HG03045 (cell line): ENCODE results near the gene TACC3.

Experiments used
- ATAC-seq: cut with Tn5 transposase; IDR thresholded peaks from one replicate; pipeline ENCODE4 v1.9.1; 2021; ENCODE audit warnings: mild to moderate bottlenecking, moderate library complexity; ENCODE audit not compliant: unreplicated experiment

Gene TACC3

DNA sequence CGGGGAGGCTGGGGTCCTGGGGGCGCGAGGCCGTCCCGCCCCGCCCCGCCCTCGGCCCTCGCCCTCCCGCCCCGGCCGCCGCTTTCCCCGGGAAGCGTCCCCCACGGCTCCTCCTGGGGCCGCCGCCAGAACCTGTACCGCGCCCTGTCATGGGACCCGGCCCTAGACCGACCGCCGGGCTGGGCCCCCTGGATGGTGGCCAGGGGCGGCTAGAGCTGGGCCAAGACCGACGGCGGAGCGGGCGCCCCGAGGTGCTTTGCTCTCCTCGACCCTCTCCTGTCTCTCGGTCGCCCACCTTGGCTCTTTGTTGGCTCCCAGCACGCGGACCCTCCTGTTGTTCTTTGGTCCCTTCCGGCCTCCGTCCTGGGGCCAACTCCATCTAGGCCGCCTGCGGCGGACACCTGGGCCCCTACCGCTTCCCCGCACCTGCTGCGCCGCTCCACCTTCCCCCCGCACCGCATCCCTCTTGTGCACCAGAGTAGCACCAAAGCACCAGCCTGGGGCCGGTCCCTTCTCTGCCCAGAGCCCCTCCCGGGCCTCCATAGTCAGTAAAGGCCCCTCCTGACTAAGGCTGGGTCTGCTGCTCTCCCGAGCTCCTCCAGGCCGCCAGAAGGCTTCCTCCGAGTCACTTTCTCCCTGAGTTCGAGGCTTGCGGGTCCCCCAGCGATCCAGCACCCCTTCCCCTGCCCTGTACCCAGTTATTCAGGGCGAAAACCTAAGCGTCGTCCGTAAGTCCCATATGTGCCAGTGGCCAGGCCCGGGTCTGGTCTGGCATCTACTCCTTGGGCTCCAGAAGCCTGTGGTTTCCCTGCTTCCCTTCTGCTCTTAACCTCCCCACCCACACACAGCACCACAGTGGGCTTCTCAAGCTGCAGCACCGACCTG lies 587 bp downstream of the TACC3 start:
- no peak for ATAC-seq

GRCh38 chr4:1722551-1723118 lies 1.3 kb downstream of the TACC3 start:
- ATAC-seq, result no peak

DNA sequence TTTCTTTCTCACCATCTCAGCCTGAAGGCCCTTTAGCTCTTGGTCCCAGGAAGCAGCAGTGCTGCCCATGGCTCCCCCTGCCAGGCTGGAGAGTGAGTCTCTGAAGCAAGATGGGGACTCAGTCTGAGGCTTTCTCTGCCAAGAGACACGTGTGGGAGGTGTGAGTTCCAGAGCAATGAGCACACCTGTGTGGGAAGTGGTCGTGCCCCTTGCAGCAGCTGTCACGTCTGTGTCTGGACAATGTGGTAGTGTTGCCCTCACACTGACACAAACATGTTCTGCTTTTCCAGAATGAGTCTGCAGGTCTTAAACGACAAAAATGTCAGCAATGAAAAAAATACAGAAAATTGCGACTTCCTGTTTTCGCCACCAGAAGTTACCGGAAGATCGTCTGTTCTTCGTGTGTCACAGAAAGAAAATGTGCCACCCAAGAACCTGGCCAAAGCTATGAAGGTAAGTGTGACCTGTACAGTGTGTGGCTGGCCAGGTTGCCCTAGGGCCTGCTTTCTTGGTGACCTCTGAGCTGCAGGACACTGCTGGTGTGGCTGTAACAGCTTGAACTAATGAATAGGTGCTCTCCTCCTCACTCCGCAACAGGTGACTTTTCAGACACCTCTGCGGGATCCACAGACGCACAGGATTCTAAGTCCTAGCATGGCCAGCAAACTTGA lies 1.9 kb downstream of the TACC3 start:
- ATAC-seq, result no peak

GRCh38 chr4:1725521-1725920 lies 4.2 kb downstream of the TACC3 start:
- no peak for ATAC-seq

- no peak for ATAC-seq
Measured at GRCh38 chr4:1726146-1726934, 5.0 kb downstream of the TACC3 start.

DNA sequence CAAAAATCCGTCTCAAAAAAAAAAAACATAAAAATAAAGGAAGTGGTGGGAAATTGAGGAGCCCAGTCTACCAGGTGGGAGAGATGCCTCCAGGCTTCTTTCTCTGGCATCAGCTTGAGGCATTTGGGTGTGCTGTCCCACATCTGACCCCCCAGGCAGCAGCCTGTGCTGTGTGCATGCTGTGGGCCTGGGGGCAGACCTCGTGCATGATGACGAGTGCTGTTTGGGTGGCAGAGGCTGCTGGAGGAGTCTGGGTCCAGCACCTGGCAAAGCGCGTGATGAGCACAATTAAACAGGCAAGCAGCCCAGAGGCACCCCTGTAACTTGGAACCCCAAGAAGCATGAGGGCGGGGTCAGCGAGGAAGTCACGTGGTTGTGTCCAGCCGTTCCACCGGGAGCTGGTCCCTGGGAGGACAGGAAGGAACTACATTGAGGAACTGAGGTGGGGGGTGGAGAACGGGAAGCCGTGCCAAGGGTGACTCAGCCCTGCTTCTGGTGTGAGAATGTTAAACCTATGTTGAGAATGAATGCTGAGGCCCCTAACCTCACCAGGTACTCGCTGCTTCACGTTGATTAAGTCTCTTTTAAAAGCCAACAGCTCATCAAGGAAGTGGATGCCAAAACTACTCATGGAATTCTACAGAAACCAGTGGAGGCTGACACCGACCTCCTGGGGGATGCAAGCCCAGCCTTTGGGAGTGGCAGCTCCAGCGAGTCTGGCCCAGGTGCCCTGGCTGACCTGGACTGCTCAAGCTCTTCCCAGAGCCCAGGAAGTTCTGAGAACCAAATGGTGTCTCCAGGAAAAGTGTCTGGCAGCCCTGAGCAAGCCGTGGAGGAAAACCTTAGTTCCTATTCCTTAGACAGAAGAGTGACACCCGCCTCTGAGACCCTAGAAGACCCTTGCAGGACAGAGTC lies 6.1 kb downstream of the TACC3 start:
- ATAC-seq, result no peak

- ATAC-seq, result no peak
Measured at GRCh38 chr4:1728061-1728980, 7.0 kb downstream of the TACC3 start.

DNA sequence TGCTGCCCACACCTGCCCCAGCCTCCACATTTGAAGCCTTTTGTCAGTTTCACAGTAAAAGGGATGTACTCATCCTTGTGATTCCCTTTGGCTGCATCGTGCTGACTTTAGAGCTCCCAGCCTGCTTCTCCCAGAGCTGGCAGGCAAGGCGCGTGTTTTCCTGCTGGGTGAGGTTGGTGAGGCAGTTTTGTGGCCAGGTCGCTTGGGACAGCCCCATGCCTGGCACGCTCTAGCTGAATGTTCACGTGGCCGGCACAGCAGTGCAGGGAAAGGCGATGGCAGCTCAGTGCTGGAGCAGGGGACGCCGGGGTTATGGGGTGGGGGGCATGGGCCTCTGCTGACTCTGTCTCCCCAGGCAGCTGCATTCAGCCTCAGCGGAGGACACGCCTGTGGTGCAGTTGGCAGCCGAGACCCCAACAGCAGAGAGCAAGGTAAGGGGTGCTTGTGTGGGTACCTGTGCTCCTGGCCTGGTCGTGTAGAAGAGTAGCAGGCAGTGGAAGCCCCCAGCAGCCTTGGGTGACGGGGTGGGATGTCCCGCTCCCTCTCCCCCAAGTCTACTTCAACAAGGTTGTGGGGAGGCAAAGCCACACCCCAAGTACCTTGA lies 9.3 kb downstream of the TACC3 start:
- no peak for ATAC-seq

GRCh38 chr4:1731180-1731579 lies 9.9 kb downstream of the TACC3 start:
- no peak for ATAC-seq

DNA sequence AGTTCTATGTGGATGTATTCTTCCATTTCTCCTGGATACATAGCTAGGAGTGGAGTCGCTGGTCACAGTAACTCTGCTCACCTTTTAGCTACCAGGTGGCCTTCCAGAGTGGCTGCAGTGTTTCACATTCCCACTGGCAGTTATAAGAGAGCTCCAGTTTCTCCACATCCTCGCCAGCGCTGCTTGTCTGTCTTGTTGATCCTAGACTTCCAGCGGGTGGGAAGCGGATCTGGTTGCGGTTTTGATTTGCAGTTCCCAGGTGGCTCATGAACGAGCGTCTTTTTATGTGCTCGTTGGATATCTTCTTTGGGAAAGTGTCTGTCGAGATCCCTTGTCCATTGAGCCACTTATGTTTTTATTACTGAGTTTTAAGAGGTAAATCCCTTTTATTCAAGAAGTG lies 11.6 kb downstream of the TACC3 start:
- no peak for ATAC-seq

GRCh38 chr4:1735215-1735614 lies 13.9 kb downstream of the TACC3 start:
- ATAC-seq, result no peak

- no peak for ATAC-seq
Measured at GRCh38 chr4:1736812-1737211, 15.5 kb downstream of the TACC3 start.

DNA sequence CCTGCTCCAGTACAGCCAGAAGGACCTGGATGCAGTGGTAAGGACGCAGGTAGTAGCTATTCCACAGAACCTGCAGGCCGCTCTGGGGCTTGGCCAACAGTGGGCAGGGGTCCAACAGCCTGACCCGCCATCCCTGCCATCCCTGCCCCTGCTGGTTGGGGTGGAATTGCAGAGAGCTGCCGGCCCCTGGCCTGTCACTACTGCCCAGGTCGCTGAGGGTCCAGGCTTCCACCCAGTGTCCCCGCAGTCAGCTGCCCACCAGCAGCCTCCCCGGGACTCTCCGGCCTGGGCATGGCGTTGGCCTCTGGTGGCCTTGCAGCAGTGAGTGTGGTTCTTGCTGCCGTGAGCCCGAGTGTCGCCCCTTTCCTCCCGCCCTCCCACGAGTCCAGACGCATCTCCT lies 16.3 kb downstream of the TACC3 start:
- no peak for ATAC-seq

DNA sequence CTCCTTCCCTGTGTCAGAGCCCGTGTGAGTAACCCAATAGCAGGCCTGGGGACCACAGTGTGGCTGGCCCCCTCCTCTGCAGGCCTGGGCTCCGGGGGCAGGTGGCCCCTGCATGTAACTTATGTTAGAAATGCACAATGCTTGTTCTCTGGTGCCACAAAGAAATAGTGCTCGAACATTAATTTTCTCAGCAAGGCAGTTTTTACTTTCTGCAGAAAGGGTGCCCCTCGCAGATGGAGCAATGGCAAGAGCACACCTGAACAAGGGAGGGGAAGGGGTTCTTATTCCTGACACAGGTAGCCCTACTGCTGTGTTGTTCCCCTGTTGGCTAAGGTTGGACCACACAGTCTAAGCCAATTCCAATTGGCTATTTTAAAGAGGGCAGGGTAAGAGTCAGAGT lies 17.1 kb downstream of the TACC3 start:
- no peak for ATAC-seq

DNA sequence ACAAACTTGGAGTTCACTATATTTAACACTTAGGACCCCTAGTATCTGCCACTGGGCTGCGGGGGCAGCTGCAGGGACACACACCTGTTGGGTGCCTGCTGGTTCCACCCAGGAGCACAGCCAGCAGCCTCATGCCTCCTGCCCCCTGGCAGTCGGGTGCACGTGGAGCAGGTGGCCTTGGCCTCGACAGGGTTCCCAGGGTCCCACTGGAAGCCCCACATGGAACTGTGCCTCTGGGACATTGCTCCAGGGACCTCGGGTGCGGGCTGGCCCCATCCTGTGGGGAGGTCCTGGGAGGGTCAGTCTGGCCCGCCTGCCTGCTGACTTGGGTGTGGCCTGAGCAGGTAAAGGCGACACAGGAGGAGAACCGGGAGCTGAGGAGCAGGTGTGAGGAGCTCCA lies 18.0 kb downstream of the TACC3 start:
- ATAC-seq, result no peak

GRCh38 chr4:1740021-1740545 lies 18.8 kb downstream of the TACC3 start:
- no peak for ATAC-seq

GRCh38 chr4:1741208-1741607 lies 19.9 kb downstream of the TACC3 start:
- ATAC-seq, result no peak

- no peak for ATAC-seq
Measured at GRCh38 chr4:1743551-1743950, 22.2 kb downstream of the TACC3 start.

- no peak for ATAC-seq
Measured at GRCh38 chr4:1743975-1744374, 22.7 kb downstream of the TACC3 start.
